Colon (tissue), 2 donors: ENCODE results near the gene GATAD2B.

Source experiments
- FAIRE-seq: peaks from 2 replicates; lab custom pipeline; 2012; peaks lifted over from hg19 to GRCh38; lab: Jason Lieb, UNC
- donor health status: control.
- donor health status: control.

The GATAD2B gene

DNA sequence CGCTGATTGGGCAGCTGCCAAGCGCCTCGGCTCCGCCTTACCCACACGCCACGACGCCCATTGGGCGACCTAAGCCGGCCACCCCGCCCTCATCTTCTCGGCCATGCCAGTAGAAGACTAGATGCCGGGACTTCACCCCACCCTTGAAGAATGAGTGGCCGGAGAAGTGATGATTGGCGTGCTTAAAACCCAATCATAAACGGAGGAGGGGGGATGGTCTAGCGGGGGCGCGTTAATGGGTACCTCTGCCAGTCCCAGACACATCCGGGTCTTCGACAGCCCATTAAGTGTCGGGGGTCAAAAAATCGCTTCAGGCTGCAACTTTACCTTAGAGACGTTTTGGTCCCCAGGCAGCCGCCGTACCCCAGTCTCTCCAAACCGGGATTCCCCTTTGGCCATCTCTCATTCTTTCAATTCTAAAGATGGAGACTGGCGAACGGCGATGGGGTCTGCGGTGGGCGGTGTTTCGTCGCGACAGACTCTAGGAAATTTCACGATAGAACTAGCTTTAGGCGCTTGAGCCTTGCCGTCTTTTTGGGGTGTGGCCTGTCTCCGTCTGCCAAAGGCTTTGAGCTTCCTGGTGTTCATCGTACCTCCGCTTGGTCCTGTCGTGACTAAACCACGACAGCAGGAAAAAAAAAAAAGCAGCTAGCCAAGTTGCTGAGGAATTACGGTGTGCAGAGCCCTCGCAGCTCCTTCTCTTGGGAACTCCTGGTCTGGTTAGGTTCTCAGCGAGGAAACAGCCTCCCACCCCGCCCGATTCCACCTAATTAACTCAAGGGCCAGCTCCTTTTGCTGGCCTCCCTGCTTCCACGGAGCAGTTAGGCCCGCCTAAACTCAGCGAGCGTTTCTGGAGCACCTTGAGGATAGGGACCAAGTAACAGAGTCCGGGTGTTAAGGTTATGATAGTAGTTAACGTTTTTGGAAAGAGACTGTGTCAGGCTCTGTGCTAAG is at the start of gene GATAD2B:
Gene GATAD2B, minus strand, starts transcription at position 1 of the 954 bp plus-strand sequence. CDS start 94,625 bp downstream, outside the sequence.
- FAIRE-seq: no peak

DNA sequence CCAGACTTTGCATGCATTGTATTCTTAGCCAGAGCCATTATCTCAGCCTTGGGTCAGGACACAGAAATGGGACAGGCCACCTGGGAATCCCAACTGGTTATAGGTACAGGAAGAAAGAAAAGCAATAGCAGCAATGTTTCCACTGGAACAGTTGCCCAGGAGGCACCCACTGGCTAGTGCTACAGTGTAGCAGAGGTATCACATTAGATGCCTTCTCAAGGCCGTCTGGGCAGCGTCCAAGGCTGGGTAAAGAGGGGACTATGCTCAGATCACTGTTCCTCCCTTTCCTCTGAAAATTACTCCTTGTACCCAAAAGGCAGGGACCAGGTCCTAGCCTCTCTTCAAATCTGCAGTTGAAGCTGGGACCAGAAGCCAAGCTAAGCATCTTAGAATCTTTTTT is 47.6 kb upstream of the GATAD2B start:
- FAIRE-seq: no peak

DNA sequence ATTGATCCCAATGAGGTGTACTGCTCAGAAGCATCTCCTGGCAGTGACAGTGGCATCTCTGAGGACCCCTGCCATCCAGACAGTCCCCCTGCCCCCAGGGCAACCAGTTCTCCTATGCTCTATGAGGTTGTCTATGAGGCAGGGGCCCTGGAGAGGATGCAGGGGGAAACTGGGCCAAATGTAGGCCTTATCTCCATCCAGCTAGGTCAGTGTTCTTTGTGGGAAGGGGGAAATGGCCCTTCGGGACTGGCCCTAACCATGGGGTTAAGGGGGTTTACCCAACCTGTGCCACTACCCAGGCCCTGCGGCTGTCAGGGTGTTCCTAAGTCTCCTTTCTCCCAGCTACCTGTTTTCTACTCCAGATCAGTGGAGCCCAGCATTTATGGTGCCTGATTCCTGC is 46.2 kb upstream of the GATAD2B start:
- no peak for FAIRE-seq

DNA sequence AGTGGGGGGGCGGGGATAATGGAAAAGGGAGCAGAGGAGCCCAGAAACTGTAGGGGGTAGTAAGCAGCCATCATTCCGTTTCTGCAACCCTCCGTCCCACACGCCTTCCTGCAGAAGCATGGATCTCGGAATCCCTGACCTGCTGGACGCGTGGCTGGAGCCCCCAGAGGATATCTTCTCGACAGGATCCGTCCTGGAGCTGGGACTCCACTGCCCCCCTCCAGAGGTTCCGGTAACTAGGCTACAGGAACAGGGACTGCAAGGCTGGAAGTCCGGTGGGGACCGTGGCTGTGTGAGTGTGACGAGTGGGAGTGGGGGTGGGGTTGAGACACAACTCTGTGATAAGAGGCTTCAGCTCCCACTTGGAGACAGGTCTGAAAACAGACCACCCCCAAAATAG is 45.6 kb upstream of the GATAD2B start:
- FAIRE-seq: no peak

DNA sequence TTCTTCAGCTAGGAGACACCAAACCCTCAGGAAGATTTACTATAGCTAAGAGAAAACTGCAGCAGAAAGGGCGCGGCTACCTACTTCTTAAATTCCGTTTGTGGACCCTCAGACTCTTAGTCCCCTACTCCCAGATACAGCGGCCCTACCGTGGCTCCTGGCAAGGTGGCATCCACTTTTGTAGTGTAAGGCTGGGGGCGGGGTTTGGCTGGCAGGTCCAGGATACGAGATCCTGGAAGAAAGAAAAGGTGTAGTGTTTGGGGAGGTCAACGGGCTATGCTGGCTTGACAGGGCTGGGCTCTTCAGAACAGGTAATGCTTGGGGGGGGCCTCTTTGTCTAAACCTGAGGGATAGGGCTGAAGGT is 45.2 kb upstream of the GATAD2B start:
- no peak for FAIRE-seq

DNA sequence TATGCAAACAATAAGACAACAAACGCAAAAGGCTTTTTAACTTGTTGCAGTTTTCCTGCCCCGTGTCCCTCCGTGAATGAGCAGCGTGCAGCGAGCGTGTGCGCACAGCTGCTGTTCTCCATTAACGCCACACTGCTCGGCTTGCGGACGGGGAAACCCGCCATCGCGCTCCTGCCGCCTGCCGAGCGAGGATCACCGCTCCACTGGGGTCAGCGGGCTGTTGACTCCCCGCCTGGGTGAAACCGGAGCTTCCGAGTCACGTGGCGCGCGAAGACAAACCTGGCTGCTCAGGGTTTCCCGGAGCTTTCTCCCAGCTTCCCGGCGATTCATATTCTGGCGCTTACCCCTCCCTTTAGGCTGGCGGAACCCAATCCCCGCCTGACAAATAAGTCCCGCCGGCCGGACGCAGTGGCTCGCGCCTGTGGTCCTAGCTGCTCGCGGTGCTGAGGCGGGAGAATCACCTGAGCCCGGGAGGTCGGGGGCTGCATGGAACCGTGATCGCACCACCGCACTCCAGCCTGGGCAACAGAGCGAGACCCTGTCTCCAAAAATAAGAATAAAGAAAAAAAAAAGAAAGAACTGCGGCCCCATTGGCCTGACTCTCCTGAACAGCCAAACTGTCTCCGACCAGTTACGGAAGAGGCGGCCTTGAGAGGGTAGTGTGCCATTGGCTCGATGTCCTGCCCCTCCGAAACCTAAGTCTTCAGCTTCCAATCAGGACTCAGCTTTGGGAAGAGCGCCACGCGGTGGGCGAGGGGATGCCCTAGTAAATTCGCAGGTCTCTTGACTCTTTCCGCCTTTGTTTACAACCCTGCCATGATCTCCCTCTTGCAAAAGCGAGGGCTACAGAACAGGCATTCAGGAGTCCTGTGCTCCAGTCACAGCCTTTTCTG is 44.6 kb upstream of the GATAD2B start, which contains the start of gene CREB3L4:
Gene CREB3L4, plus strand, starts transcription at position 796 of the 893 bp plus-strand sequence. CDS start 624 bp downstream, outside the sequence.
- FAIRE-seq: no peak

DNA sequence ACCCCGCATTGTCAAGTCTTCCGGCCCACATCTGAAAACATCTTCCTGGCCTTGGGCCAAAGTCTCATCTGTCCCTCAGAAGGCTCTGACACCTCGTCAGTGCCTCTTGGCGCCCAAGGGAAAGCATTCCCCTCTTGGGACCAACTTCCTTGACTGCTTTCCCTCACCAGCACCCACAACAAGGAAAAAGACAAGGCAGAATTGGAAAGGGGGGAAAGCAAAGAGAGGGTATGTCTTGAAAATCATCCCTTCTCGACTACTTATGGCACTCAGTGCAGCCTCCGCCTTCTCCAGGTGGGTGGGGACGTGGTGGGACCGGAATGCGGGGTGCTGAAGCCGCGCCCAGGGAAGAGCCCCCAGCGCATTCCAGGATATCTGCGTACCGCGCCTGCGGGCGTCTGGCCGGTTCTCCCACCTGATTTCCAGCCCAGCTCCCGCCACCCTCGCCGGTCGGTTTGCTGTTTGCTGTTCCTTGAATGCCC is 41.1 kb upstream of the GATAD2B start:
- FAIRE-seq: no peak

DNA sequence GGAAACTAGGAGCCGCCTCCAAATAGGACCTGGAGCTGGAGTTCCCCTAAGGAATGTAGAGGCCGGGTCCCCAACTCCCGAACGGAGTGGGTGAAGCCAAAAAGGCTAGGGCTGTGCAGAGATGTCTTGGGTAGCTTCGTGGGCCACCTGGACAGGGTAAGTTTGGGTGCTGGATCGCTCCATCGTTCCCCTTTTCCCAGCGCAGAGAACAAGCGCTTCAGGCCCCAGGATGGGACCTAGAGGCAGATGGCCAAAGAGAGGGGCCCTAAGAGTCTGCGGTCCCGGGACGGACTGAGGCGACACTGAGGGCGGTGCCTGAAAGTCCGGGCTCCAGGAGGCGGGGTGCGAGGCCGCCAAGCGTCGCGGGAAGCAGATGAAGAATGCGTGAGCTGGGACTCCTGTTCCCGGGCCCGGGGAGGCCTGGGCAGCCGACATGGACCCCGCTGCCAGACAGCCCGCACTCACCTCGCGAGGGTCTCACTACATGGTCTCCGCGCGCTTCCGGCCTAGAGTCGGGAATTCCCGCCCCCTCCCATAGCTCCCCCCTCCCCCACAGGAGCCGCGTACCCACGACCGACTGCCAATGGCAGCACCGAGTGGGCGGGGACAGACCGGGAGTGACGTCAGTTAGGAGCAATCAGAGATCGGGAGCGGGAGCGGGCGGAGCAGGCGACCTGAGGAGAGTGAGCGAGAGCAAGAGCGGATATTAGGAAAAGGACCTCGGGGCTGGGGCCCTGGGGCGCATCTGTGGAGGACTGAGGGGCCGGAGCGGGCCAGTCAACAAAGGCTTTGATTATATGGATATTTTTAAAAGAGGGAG is 40.5 kb upstream of the GATAD2B start, which contains the start of gene SLC39A1:
Gene SLC39A1, minus strand, starts transcription at position 508 of the 820 bp plus-strand sequence. CDS start 822 bp downstream, outside the sequence.
- no peak for FAIRE-seq

DNA sequence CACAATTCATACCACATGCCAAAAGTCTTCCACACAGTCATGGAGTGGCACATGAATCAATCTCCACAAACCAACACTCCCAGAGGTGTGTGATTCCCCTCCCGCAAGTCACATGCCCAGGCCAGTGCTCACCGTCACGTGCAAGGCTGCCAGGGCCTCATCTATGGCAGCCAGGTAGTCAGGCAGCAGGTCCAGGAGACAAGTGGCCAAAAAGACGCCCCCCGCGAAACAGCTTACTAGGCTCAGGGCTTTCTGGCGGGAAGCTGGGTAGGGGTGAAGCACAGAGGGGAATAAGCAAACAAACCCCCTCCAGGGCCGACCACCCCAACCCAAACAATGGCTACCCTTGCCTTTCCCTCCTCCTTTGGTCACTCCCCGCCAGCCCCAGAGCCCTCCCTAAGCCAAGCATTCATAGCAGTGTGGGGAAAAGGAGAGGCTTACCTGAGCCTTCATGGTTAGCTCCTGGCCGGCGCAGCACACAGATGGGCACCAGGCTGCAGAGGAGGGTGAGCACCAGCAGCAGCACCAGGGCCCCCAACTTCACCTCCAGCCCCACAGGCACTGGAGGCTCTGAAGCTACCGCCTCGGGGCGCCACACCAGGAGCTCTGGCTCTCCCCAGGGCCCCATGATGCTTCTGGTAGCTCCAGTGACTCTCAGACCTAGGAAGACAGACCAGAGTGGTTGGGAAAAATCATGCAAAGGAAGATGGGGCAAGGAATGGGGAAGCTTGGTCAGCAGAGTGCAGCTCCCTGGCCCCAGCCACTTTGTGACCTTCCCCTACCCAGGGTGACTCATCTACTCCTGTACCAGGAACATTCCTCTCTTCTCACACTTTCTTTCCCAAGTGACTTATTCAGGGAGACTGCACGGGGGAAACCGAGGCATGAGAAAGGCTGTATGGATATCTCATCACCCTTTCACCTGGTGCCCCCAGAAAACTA is 39.6 kb upstream of the GATAD2B start:
- no peak for FAIRE-seq

DNA sequence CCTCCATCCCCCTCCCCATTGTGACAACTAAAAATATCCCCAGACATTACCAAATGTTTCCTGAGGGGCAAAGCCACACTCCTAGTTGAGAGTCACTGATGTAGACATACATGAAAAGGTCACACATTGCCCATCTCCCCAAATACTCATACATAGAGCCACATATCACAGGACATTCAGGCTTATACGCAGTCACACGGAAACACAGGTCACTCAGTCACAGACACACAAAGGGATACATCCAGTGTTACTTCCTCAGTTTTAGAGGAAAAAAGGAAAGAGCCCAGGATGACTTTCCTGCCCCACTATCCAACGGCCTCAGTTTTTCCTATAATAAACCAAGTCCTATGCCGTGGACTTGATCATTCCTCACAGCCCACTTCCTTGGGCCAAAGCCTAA is 38.6 kb upstream of the GATAD2B start:
- no peak for FAIRE-seq

DNA sequence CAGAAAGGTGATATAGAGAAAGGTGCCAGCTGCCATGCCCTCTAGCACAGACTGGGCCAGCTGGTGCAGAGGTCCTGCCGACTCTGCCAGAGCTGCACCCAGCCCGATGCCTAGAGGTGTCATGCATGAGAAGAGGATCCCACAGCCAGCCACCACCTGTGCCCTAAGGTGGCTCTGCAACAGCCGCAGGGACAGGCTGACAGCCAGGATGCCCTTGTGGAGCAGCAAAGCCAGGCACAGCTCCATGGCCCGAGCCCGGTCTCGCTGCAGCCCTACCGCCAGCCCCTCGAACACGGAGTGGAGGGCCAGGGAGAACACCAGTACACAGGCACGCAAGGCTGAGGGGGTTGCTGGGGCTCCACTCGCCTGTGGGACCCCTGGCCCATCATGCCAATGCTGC is 37.4 kb upstream of the GATAD2B start:
- FAIRE-seq: no peak

DNA sequence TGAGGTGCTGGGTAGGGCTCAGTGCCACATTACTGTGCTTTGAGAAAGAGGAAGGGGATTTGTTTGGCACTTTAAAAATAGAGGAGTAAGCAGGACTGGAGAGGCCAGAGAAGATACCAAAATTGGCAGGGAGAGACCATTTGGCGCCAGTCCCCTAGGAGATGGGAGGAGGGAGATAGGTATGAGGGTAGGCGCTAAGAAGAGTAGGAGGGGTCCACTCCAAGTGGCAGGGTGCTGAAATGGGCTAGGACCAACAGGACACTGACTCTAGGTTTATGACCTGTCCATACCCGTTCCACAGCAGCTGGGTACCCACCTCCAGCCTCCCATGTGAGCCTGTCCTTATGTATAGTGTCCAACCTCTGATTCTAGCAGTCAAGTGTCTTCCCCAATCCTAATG is 36.7 kb upstream of the GATAD2B start:
- no peak for FAIRE-seq

DNA sequence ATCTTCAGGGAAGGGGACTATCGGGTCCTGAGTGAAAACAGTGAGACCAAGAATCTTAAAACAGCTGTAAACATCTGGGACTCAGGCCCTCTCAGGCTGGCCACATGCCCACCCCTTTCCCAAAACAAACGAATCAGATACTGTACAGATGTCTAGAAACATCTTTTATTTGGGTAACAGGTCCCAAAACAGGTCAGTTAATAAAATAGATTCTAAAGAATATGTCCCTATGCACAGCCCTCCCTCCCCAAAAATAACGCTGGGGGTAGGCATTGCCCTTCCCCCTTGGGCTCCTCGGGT is 36.1 kb upstream of the GATAD2B start:
- no peak for FAIRE-seq

DNA sequence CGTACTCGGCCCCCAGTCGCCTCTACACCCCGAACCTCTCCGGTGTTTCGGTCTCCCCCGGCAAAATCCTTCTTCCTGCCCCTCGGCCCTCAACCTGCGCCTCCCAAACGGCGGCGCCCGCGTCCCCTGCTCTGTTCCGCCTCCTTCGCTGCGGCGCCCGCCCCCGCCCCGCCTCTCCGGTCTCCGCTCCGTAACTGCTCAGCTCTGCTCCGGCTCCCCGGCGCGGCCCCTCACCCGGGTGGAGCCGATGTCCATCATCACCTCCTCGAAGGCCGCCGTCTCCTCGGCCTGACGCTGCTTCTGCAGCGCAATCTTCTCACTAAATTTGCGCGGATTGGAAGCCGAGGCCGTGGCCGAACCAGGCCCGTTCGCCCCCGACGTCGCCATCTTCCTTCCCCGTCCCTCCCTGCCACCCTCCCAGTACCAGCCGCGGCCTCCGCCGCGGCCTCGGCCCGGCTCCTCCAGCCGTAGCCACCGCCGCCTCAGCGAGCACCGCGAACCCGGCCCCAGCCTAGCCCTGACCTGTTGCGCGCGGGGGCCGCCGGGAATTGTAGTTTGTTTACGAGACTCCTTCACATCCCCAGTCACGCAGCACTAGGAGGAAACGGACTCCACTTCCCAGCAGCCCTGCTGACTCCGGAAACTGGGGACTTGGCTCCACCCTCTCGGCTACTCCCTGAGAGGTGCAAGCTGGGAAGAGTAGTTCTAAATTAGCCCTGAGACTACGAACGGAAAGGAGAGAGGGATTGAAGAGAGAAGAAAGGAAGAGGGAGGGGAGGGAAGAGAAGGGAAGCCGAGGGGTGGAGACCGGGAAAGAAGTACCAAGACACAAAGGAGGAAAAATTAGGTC is 35.6 kb upstream of the GATAD2B start, which contains the start of gene CRTC2:
Gene CRTC2, minus strand, starts transcription at position 502 of the 850 bp plus-strand sequence. Its CDS starts 115 bp downstream, at position 387.
- no peak for FAIRE-seq

DNA sequence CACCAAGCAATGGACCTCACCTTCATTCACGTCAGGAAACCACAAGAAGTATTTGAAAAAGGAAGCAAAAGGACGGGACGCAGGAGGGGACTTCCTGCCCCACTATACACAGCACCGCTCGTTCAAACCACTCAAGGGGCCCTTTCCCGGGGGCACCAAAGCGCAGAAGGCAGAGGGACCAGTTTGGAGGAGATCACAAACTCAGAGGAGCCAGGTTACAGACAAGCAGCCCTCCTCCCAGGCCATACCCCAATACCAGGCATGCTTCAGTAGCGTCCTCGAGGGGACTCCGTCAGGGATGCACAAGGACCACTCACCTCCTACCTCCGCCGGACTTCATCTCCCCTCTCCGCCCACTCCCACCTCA is 35.0 kb upstream of the GATAD2B start:
- FAIRE-seq: no peak

DNA sequence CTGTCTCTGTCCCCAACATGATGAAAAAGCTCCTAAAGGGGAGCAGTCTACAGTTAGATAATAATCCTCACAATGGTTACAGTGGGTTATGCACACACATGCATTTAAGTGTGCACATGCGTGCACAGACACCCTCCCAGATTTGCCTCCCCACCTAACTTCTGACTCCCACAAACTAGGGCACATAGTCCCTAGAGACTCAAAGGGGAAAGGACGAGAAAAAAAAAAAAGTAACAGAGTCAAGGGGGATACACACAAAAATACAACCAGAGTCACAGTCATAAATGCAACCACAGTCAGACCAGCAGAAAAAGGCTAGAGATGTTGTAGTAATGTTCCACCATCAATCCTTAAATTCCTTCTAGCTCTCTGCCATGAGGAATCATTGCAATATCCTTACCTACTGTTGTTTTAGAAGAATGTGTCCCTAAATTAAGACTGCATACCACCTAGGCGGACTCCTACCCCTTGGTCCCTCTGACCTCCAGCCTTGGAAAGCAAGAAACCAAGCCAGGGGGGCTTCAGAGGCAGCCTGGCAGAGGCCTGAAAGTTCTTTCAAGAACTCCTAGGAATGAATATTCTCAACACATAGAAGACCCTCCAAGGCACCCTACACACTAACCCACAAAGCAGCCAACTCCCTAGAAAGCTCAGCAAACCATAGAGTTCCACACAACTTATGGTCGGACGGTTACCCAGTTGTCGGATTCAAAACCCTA is 34.4 kb upstream of the GATAD2B start:
- no peak for FAIRE-seq

DNA sequence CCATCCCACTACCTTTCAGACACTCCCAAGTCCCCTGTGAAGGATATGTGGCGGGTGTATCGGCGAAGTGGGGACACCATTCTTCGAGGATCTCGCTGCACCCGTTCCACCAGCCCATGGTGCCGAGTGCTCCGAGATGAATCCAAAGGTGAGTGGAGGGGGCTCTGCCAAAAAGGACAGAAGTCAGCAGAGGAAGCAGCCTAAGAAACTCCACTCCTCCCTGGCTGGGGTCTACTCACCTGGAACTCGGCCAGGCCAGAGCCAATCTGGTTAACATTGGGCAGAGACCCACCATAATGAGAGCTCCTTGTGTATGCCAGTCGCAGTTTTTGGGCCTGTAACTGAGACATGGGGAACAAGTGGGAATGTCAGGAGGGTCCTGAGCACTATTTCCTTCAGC is 32.1 kb upstream of the GATAD2B start:
- FAIRE-seq: no peak

DNA sequence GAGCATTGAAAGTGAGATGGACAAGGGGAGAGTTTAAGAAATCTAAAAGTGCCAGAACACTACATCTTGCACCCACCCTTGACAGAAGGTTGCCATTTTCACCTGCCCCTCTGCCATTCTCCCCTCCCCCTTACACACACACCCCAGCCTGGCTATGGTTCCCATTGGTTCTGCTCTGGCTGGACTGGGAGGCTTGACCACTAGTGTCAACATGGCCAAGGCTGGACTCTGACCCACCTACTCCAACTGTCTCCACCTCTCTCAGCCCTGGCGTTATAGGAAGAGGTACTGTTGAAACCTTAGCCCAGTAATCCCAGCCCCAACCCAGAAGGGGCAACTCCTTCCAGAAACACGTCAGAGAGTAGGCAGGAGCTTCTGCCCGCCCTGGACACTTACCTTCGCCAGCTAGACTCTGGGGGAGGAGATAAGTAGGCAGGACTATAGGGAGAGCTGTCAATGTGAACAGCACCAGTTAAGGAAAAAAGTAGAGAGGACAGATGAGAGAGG is 31.1 kb upstream of the GATAD2B start:
- no peak for FAIRE-seq

DNA sequence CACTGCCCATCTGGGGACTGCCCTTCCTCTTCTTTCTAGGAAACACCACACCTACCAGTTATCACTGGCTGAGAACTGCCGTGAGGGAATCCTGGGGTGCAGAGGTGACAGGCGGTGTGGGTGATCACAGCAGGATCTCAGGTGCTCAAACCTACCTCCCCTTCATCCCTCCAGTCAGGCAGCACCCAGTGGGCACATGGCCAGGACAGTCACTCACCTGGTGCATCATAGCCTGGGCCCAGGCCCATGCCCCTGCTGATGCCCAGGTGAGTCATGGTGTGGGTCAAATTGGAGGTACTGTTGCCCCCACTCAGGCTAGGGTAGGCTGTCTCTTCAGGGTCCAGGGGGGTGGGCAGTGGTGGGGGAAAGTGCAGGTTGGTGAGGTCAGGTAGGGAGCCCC is 29.0 kb upstream of the GATAD2B start:
- no peak for FAIRE-seq
